IPS DF 4.7 (cell line): ENCODE data around the gene OR51T1.

ENCODE experiments used
- DNase-seq: peaks from one replicate; pipeline ENCODE4 v3.0.0-alpha.2; 2013; ENCODE audit warnings: low spot score; ENCODE audit errors: extremely low read depth

The OR51T1 gene

DNA sequence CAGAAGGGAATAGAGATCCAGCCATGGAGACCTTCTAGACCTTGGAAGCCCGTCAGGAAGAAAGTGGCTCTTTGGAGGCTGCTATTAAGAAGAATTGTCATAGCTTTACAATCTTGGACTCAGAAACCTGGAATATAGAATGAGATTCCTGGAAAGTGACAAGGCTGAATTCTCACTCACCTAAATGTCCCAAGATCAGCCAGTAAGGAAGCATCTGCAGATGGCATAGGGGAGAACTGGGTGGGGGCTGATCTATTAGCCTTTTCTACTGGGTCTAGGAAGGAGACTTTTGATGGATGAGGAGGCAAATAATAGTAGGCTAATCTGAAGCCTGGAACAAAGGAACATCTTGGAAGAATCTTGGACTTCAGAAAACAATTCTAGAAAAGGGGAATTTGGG lies 42.5 kb downstream of the OR51T1 start, which contains the start of gene OR51G1:
TSS of gene OR51G1 (minus strand) at position 101 of the 400 bp plus-strand sequence. CDS start at position 101, 0 bp downstream.
- no peak for DNase-seq

DNA sequence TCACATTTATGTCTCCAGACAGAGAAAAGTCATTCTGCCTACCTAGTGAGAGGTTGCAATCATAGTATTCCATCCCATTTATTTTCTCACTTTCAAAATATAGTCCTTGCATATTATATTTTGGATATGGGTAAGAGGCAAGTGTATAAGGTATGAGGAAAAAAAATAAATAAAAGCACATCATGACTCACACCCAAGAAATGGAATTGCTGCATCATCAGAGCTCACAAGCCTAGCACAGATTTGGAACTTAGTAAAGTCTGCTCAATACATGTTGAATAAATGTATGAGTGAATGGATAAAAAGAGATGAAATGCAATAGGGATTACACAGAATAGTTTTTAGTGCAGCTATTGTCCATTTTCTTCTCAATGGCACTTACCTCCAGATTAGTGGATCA lies 44.9 kb downstream of the OR51T1 start:
- DNase-seq: no peak
